ENCODE data around the gene LYPD6B.

The LYPD6B gene

GRCh38 chr2:149080099-149080498 lies 41.6 kb downstream of the LYPD6B start:
- Mint-ChIP-seq H3K27me3 (peaks cover 14 to 18% of the 10 kb centered on the region in 2 donors), H3K9me3 (no peaks in the 10 kb centered on the region), H3K27ac (no peak overlapping the region), H3K36me3 (ENCODE audit: insufficient read depth) (no peaks in the 10 kb centered on the region), H3K4me3 (no peak overlapping the region), H3K4me1 (ENCODE audit: low read depth in 2 of 2) (no peaks in the 10 kb centered on the region)
- ATAC-seq (replicated peaks) (no peak), DNase-seq (no peak)

- Mint-ChIP-seq H3K4me3 (no peak overlapping the region), H3K36me3 (ENCODE audit: insufficient read depth) (no peaks in the 10 kb centered on the region), H3K9me3 (no peaks in the 10 kb centered on the region), H3K4me1 (ENCODE audit: low read depth in 2 of 2) (no peaks in the 10 kb centered on the region), H3K27ac (no peak overlapping the region), H3K27me3 (peaks cover 13 to 22% of the 10 kb centered on the region in 2 donors)
- ATAC-seq (replicated peaks) (no peak), DNase-seq (no peak)
Observed at GRCh38 chr2:149080971-149081370, 42.5 kb downstream of the LYPD6B start.

GRCh38 chr2:149082079-149082478 lies 43.6 kb downstream of the LYPD6B start:
- Mint-ChIP-seq H3K27me3 (peaks cover 13 to 34% of the 10 kb centered on the region in 2 donors), H3K27ac (no peak overlapping the region), H3K4me3 (no peak overlapping the region), H3K4me1 (ENCODE audit: low read depth in 2 of 2) (no peaks in the 10 kb centered on the region), H3K36me3 (ENCODE audit: insufficient read depth) (no peaks in the 10 kb centered on the region), H3K9me3 (no peaks in the 10 kb centered on the region)
- ATAC-seq (replicated peaks) (no peak), DNase-seq (no peak)

GRCh38 chr2:149082735-149083134 lies 44.2 kb downstream of the LYPD6B start:
- Mint-ChIP-seq H3K4me3 (no peak overlapping the region), H3K27me3 (peaks cover 13 to 34% of the 10 kb centered on the region in 2 donors), H3K36me3 (ENCODE audit: insufficient read depth) (no peaks in the 10 kb centered on the region), H3K9me3 (no peaks in the 10 kb centered on the region), H3K4me1 (ENCODE audit: low read depth in 2 of 2) (no peaks in the 10 kb centered on the region), H3K27ac (no peak overlapping the region)
- ATAC-seq (replicated peaks) = no peak
- no peak for DNase-seq

- no peak for ATAC-seq (replicated peaks)
- H3K4me3 Mint-ChIP-seq = no peak overlapping the region
- H3K9me3 Mint-ChIP-seq = no peaks in the 10 kb centered on the region
- H3K36me3 Mint-ChIP-seq (ENCODE audit: insufficient read depth) = no peaks in the 10 kb centered on the region
- DNase-seq = no peak
- no peak overlapping the region for H3K27ac Mint-ChIP-seq
- H3K4me1 Mint-ChIP-seq (ENCODE audit: low read depth in 2 of 2) = no peaks in the 10 kb centered on the region
- H3K27me3 Mint-ChIP-seq = peaks cover 17 to 41% of the 10 kb centered on the region in 2 donors
Observed at GRCh38 chr2:149084924-149085795, 46.7 kb downstream of the LYPD6B start.

GRCh38 chr2:149087751-149088150 lies 49.3 kb downstream of the LYPD6B start:
- Mint-ChIP-seq H3K4me1 (ENCODE audit: low read depth in 2 of 2) (no peaks in the 10 kb centered on the region), H3K27me3 (peaks cover 23 to 53% of the 10 kb centered on the region in 2 donors), H3K9me3 (no peaks in the 10 kb centered on the region), H3K27ac (no peak overlapping the region), H3K4me3 (no peak overlapping the region), H3K36me3 (ENCODE audit: insufficient read depth) (no peaks in the 10 kb centered on the region)
- ATAC-seq (replicated peaks) = no peak
- DNase-seq = no peak

GRCh38 chr2:149089068-149089467 lies 50.6 kb downstream of the LYPD6B start:
- no peaks in the 10 kb centered on the region for H3K4me1 Mint-ChIP-seq (ENCODE audit: low read depth in 2 of 2)
- H3K9me3 Mint-ChIP-seq = no peaks in the 10 kb centered on the region
- H3K36me3 Mint-ChIP-seq (ENCODE audit: insufficient read depth) = no peaks in the 10 kb centered on the region
- no peak for DNase-seq
- H3K4me3 Mint-ChIP-seq = no peak overlapping the region
- H3K27me3 Mint-ChIP-seq = peaks cover 22 to 59% of the 10 kb centered on the region in 2 donors
- no peak overlapping the region for H3K27ac Mint-ChIP-seq
- ATAC-seq (replicated peaks) = no peak

GRCh38 chr2:149090706-149091105 lies 52.2 kb downstream of the LYPD6B start:
- ATAC-seq (replicated peaks) = no peak

GRCh38 chr2:149093579-149093978 lies 55.1 kb downstream of the LYPD6B start:
- peaks cover 32 to 36% of the 10 kb centered on the region in 2 donors for H3K27me3 Mint-ChIP-seq
- DNase-seq (no peak), ATAC-seq (replicated peaks) (no peak)
- H3K9me3 Mint-ChIP-seq = no peaks in the 10 kb centered on the region
- no peaks in the 10 kb centered on the region for H3K4me1 Mint-ChIP-seq (ENCODE audit: low read depth in 2 of 2)
- H3K27ac Mint-ChIP-seq = no peak overlapping the region
- H3K36me3 Mint-ChIP-seq (ENCODE audit: insufficient read depth) = no peaks in the 10 kb centered on the region
- H3K4me3 Mint-ChIP-seq = no peak overlapping the region

More at GRCh38 chr2:149090706-149091105, 52.2 kb downstream of the LYPD6B start:
- no peaks in the 10 kb centered on the region for H3K4me1 Mint-ChIP-seq (ENCODE audit: low read depth in 2 of 2)
- H3K36me3 Mint-ChIP-seq (ENCODE audit: insufficient read depth) = no peaks in the 10 kb centered on the region
- peaks cover 31 to 54% of the 10 kb centered on the region in 2 donors for H3K27me3 Mint-ChIP-seq
- H3K4me3 Mint-ChIP-seq = no peak overlapping the region
- no peak overlapping the region for H3K27ac Mint-ChIP-seq
- H3K9me3 Mint-ChIP-seq = no peaks in the 10 kb centered on the region
- DNase-seq = no peak

- Mint-ChIP-seq H3K4me3 (no peak overlapping the region), H3K36me3 (ENCODE audit: insufficient read depth) (no peaks in the 10 kb centered on the region), H3K27ac (no peak overlapping the region), H3K27me3 (peaks cover 26 to 36% of the 10 kb centered on the region in 2 donors), H3K4me1 (ENCODE audit: low read depth in 2 of 2) (no peaks in the 10 kb centered on the region), H3K9me3 (no peaks in the 10 kb centered on the region)
- ATAC-seq (replicated peaks) = no peak
- no peak for DNase-seq
Observed at GRCh38 chr2:149094217-149095015, 55.9 kb downstream of the LYPD6B start.

- peaks cover 14 to 16% of the 10 kb centered on the region in 2 donors for H3K27me3 Mint-ChIP-seq
- H3K27ac Mint-ChIP-seq = no peak overlapping the region
- no peaks in the 10 kb centered on the region for H3K36me3 Mint-ChIP-seq (ENCODE audit: insufficient read depth)
- H3K9me3 Mint-ChIP-seq = no peaks in the 10 kb centered on the region
- ATAC-seq (replicated peaks) = no peak
- H3K4me1 Mint-ChIP-seq (ENCODE audit: low read depth in 2 of 2) = no peaks in the 10 kb centered on the region
- DNase-seq = no peak
- H3K4me3 Mint-ChIP-seq = no peak overlapping the region
Observed at GRCh38 chr2:149098701-149099100, 60.2 kb downstream of the LYPD6B start.

- no peak overlapping the region for H3K27ac Mint-ChIP-seq
- DNase-seq (no peak), ATAC-seq (replicated peaks) (no peak)
Observed at GRCh38 chr2:149099298-149099697, 60.8 kb downstream of the LYPD6B start.

GRCh38 chr2:149100739-149101699 lies 62.5 kb downstream of the LYPD6B start:
- no peaks in the 10 kb centered on the region for H3K36me3 Mint-ChIP-seq (ENCODE audit: insufficient read depth)
- H3K27ac Mint-ChIP-seq = no peak overlapping the region
- peaks cover 2 to 7% of the 10 kb centered on the region in 2 donors for H3K27me3 Mint-ChIP-seq
- ATAC-seq (replicated peaks) = no peak
- no peak overlapping the region for H3K4me3 Mint-ChIP-seq
- DNase-seq = no peak
- no peaks in the 10 kb centered on the region for H3K9me3 Mint-ChIP-seq
- no peaks in the 10 kb centered on the region for H3K4me1 Mint-ChIP-seq (ENCODE audit: low read depth in 2 of 2)

More at GRCh38 chr2:149099298-149099697, 60.8 kb downstream of the LYPD6B start:
- H3K4me3 Mint-ChIP-seq = no peak overlapping the region
- H3K36me3 Mint-ChIP-seq (ENCODE audit: insufficient read depth) = no peaks in the 10 kb centered on the region
- no peaks in the 10 kb centered on the region for H3K4me1 Mint-ChIP-seq (ENCODE audit: low read depth in 2 of 2)
- no peaks in the 10 kb centered on the region for H3K9me3 Mint-ChIP-seq
- H3K27me3 Mint-ChIP-seq = peaks cover 12 to 14% of the 10 kb centered on the region in 2 donors
